K562 (cell line): ENCODE data around the gene TMEM192.

Source experiments
- FOXJ3 ChIP-seq: sonication (generic); formaldehyde crosslinking; IDR thresholded peaks from 2 replicates; pipeline ENCODE4 v1.4.0; 2020; ENCODE audit warnings: mild to moderate bottlenecking, missing genetic modification reagents
- SNRNP70 ChIP-seq: fragments of 200-400 bp; formaldehyde crosslinking; optimal IDR thresholded peaks from 2 replicates; pipeline ENCODE3; 2017; ENCODE audit warnings: low read depth, low read length
- TF ChIP-seq, protein P1 (sequence below): sonication (generic); formaldehyde crosslinking; IDR thresholded peaks from 2 replicates; pipeline ENCODE4 v1.5.0; 2020; ENCODE audit warnings: missing genetic modification reagents

DNA sequence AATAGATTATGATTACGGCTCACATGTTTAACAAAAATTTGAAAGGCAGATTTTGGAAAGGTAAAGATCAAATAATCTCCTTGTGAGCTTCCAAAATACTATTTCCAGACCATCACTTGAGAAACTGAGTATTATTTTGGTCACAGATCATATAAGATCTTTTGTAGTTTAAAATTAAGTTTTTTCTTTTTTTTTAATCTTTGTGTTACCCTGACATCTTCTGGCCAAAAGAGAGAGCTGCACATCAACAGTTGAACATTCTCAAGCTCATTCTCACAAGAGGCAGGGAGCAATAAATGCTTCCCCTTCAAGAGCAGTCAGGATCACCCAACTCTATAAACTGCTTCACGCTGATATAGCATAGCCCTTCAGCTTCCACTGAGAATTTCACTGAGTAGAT, 15.9 kb downstream of the TMEM192 start:
- TF ChIP-seq, protein P1, sequence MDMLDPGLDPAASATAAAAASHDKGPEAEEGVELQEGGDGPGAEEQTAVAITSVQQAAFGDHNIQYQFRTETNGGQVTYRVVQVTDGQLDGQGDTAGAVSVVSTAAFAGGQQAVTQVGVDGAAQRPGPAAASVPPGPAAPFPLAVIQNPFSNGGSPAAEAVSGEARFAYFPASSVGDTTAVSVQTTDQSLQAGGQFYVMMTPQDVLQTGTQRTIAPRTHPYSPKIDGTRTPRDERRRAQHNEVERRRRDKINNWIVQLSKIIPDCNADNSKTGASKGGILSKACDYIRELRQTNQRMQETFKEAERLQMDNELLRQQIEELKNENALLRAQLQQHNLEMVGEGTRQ (CRISPR knock-in tag), result no peak
- TF ChIP-seq SNRNP70, result no peak
- TF ChIP-seq FOXJ3, result no peak
